Stimulated activated naive CD4-positive, alpha-beta T cell (primary cell): Measurements from ENCODE around the gene MAN2B2.

ENCODE experiments used
- DNase-seq, 6 experiments: peaks; one replicate each; lab custom pipeline; 2025; lab: John Stamatoyannopoulos, UW

The MAN2B2 gene

GRCh38 chr4:6595897-6596537 is 21.0 kb downstream of the MAN2B2 start:
- no peak for DNase-seq

GRCh38 chr4:6596948-6597347 is 22.0 kb downstream of the MAN2B2 start:
- no peak for DNase-seq

- no peak for DNase-seq
Measured at GRCh38 chr4:6598127-6598526, 23.1 kb downstream of the MAN2B2 start.

GRCh38 chr4:6598641-6599040 is 23.7 kb downstream of the MAN2B2 start:
- no peak for DNase-seq

GRCh38 chr4:6601661-6602250 is 26.8 kb downstream of the MAN2B2 start:
- no peak for DNase-seq

- no peak for DNase-seq
Measured at GRCh38 chr4:6602289-6602688, 27.3 kb downstream of the MAN2B2 start.

GRCh38 chr4:6603128-6603527 is 28.1 kb downstream of the MAN2B2 start:
- DNase-seq: no peak

GRCh38 chr4:6605114-6605513 is 30.1 kb downstream of the MAN2B2 start:
- DNase-seq: no peak

- no peak for DNase-seq
Measured at GRCh38 chr4:6605605-6606004, 30.6 kb downstream of the MAN2B2 start.

- no peak for DNase-seq
Measured at GRCh38 chr4:6606465-6607235, 31.7 kb downstream of the MAN2B2 start.

- no peak for DNase-seq
Measured at GRCh38 chr4:6607368-6608055, 32.5 kb downstream of the MAN2B2 start.

- DNase-seq: no peak
Measured at GRCh38 chr4:6608758-6609414, 33.9 kb downstream of the MAN2B2 start.

GRCh38 chr4:6609415-6610079 is 34.6 kb downstream of the MAN2B2 start:
- no peak for DNase-seq

GRCh38 chr4:6610856-6611430 is 36.0 kb downstream of the MAN2B2 start:
- no peak for DNase-seq

- no peak for DNase-seq
Measured at GRCh38 chr4:6612961-6613675, 38.1 kb downstream of the MAN2B2 start.

- no peak for DNase-seq
Measured at GRCh38 chr4:6613676-6614651, 39.0 kb downstream of the MAN2B2 start.

- DNase-seq: no peak
Measured at GRCh38 chr4:6614701-6615230, 39.8 kb downstream of the MAN2B2 start.

GRCh38 chr4:6616087-6616995 is 41.4 kb downstream of the MAN2B2 start:
- no peak for DNase-seq
